Fibroblast of the aortic adventitia (primary cell): ENCODE measurements around the gene CFAP45. TPM values are rescaled to one million over a fixed set of nuclear protein-coding genes. Genes with fewer than 3 reads are reported as not detected.

Source experiments
- DNase-seq: peaks from one replicate; pipeline ENCODE4 v3.0.0-alpha.2; 2010; ENCODE audit warnings: low read depth
- H3K4me3 ChIP-seq: 2 replicates; pipeline ENCODE4 v1.5.1; 2011; ENCODE audit warnings: low read depth, mild to moderate bottlenecking, control low read depth, low read length, moderate library complexity
- CTCF ChIP-seq: IDR thresholded peaks from 2 replicates; pipeline ENCODE4 v1.5.1; 2011; ENCODE audit warnings: mild to moderate bottlenecking, low read length, control low read depth, inconsistent platforms; ENCODE audit not compliant: insufficient read depth
- total RNA-seq: library from RNA; depleted of rRNA; stranded (reverse); fragments of >200 nt; gene quantifications from 2 replicates; pipeline ENCODE4 v1.2.3, GENCODE V29; 2012; ENCODE audit warnings: low replicate concordance

The CFAP45 gene
- total RNA-seq, 1 donor: 0.27 TPM

GRCh38 chr1:159882527-159882862 lies 17.5 kb downstream of the CFAP45 start:
- DNase-seq: peak; percentile 16
- no peak overlapping the region for H3K4me3 ChIP-seq
- no peak for TF ChIP-seq CTCF

DNA sequence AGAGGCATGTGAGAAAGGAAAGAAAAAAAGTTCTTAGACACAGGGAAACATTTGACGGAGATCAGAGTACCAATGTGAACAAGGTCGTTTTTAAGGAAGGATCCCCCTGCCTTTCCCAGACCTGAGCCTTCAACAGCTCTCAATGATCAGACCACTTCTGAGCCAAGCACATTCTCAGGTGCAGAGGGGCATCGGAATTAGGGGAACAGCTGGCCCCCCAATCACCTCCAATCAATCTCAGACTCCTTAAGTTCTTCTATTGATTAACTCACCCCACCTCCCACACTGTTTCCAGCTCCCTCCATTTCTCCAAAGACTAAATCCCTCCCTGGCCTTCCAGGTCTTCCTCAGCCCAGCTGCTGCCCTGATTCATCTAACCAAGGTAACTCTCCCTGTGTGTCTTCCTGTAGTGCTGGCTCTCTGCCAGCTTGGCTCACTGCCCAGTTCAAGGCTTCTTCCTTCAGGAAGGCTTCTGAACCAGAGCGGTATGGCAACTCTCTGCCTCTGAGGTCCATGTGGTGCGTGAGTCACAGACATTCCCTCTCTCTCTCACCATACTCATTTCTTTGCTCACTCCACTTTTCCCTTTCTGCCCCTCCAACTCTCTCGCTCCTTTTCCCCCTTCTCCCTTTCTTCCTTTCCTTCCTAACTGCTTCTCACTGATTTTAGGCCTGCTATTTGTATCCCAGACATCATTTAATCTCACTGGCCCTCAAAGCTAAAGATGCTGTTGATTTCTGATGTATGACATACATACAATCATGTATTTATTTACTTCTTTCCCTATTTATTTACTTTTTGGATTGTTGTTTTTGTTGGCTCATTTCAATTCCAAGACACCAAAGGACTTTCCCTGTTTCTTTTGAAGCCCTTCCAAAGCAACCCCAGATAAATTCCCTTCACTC lies 18.1 kb downstream of the CFAP45 start:
- TF ChIP-seq CTCF: no peak
- peak; percentile 94 for DNase-seq
- H3K4me3 ChIP-seq: no peak overlapping the region

DNA sequence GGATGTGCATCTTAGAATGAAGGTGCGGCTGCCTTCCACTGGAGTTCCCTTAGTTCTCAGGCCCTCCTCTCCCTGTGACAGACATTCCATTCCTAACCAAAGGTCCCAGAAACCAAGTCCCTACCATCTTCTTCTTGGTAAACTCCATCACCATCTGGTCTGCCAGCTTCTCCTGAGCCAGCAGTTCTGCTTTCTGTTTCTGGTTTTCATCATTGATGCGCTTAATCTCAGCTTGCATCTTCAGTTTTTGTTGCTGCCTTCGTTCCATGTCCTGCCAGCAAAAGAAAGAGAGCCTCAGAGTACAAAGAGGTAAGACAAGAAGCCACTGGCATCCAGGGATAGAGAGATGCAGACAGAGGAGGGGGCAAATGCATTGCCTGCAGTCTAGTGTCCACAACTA lies 19.5 kb downstream of the CFAP45 start:
- DNase-seq: no peak

DNA sequence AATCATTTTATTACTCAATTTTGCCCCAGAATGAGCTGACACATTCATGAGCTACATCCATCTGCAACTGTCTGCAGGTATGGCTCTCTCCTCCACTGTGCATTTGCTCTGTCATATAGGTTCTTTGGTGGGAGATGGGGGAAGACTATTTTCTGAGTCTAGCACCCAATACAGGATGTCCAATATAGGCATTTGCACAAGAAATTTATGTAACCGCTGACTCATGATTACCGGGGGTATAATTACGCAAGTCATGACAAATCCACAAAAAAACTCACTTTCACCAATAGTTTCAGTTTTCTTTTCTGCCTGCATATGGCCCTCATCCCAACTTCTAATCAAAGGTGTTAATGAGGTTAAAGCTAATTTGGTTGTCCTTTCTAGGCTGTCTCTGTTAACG lies 20.0 kb downstream of the CFAP45 start:
- peak; percentile 83 for DNase-seq
- TF ChIP-seq CTCF: no peak
- no peak overlapping the region for H3K4me3 ChIP-seq

More for the DNA sequence above, 19.5 kb downstream of the CFAP45 start:
- no peak overlapping the region for H3K4me3 ChIP-seq
- no peak for TF ChIP-seq CTCF

GRCh38 chr1:159879136-159879535 lies 20.8 kb downstream of the CFAP45 start:
- no peak for TF ChIP-seq CTCF

GRCh38 chr1:159877695-159878444 lies 22.1 kb downstream of the CFAP45 start:
- no peak overlapping the region for H3K4me3 ChIP-seq
- DNase-seq: no peak
- no peak for TF ChIP-seq CTCF

More at GRCh38 chr1:159879136-159879535, 20.8 kb downstream of the CFAP45 start:
- H3K4me3 ChIP-seq: no peak overlapping the region
- no peak for DNase-seq
